Endometrium (tissue), 2 donors: ENCODE data around the gene PA2G4.
"Not testable (repeated sequence)": the region's sequence is repeated elsewhere in the genome, so short reads cannot be mapped to it uniquely, and the experiment has no call there.

Experiments used
- FAIRE-seq: peaks from 2 replicates; lab custom pipeline; 2012; peaks lifted over from hg19 to GRCh38; lab: Jason Lieb, UNC
- donor health status: control.
- donor health status: control.

Gene PA2G4

GRCh38 chr12:56154246-56154771 lies 50.0 kb downstream of the PA2G4 start:
- FAIRE-seq = no peak

DNA sequence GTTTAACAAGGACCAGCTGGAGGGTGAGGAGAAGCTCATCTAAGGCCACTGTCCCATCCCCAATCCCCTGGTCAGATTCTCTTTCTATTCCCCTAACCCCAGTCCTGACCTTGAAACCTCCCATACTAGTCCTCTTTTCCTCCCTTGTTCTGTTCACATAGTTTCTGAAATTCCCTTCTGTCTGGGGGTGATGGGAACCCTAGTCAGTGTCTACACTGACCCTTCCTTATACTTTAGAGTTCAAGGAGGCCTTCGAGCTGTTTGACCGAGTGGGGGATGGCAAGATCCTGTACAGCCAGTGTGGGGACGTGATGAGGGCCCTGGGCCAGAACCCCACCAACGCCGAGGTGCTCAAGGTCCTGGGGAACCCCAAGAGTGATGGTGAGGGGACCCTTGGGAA lies 50.5 kb downstream of the PA2G4 start:
- no peak for FAIRE-seq

DNA sequence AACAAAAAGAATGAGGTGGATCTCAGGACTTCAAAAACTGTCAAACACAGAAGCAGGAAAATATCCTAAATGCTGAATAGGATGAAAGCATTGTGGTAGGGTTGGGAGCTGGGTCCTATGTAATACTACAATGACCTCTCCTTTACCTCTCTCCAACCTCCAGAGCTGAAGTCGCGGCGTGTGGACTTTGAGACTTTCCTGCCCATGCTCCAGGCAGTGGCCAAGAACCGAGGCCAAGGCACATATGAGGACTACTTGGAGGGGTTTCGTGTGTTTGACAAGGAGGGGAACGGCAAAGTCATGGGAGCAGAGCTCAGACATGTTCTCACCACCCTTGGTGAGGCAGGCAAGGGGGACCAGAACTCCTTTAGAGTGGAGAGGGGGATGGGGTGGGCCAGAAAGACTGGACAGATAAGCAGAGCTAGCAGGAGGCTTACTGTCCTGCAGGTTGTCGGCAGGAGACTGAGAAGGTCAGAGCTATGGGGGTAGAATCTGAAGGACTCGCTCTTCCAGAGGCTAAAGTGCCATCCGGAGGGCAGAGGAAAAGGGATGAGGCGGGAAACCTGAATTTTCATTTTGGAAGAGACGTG lies 51.0 kb downstream of the PA2G4 start:
- FAIRE-seq = no peak

- not testable (repeated sequence) for FAIRE-seq
Observed at GRCh38 chr12:56156464-56157200, 52.3 kb downstream of the PA2G4 start.

- no peak for FAIRE-seq
Observed at GRCh38 chr12:56157201-56158028, 53.1 kb downstream of the PA2G4 start.

DNA sequence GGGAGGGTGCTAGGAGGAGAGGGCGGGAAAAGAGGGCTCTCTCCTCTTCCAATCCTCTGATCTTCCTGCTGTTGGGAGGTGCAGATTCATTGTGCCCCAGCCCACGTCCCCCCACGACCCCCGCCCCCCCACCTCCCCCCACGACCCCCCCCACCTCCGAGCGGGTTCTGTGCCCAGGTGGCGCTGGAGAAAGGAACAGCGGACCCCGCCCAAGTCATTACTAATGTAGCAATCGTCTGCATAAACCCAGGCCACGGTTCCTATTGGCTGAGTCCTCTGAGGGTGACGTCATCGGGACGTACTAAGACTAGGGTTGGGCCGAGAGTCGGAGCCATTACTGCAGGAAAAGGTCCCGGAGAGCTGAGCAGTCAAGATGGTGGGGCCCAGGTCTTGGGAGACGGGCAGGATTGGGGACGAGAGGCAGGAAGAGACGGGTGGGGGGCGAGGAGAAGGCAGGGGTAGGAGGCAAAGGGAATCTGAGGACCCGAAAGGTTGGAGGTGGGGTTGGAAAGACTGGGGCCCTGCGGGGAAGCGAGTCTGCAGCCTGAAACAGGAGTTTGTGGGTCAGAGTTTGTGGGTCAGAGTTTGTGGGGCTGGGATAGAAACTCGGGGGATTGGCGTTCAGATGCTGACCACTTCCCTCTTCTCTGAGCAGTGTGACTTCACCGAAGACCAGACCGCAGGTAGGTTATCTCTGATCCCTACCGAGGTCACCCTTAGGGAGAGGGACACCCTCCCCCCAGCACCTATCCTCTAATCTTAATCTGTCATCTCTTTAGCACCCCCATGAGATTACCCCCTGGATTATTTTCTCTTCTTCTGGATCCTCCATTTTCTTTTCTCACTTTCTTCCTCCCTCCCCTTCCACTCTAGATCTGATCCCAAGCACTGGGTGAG lies 53.9 kb downstream of the PA2G4 start, which contains the start of gene MYL6:
MYL6 (plus strand) TSS at position 331 of the 897 bp plus-strand sequence; CDS start at position 374, 43 bp downstream.
- FAIRE-seq = no peak

DNA sequence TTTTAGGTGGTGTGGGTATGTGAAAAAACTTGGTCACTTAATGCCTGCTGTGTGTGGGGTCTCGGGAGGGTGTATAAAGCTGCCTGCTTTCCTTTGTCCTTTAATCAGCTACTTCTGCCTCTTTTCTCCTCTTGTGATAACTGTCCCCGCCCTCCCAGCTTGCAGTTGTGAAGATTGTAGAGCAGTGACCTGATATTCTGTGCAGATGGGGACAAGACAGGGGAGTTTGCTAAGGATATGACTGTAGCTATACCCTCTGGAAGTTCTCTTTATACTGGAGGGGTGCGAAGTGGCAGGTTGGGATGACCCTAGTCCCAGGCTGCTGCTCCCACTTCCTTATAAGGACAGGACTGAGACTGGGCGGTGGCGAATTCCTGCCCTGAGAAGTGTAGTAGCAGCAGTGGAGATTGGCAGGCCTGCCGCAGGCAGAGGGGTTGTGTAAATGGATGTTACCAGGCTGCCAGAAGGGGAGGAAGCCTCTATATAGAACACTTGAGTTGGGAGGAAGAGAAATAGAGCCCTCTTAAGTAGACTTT lies 54.6 kb downstream of the PA2G4 start:
- FAIRE-seq = no peak

DNA sequence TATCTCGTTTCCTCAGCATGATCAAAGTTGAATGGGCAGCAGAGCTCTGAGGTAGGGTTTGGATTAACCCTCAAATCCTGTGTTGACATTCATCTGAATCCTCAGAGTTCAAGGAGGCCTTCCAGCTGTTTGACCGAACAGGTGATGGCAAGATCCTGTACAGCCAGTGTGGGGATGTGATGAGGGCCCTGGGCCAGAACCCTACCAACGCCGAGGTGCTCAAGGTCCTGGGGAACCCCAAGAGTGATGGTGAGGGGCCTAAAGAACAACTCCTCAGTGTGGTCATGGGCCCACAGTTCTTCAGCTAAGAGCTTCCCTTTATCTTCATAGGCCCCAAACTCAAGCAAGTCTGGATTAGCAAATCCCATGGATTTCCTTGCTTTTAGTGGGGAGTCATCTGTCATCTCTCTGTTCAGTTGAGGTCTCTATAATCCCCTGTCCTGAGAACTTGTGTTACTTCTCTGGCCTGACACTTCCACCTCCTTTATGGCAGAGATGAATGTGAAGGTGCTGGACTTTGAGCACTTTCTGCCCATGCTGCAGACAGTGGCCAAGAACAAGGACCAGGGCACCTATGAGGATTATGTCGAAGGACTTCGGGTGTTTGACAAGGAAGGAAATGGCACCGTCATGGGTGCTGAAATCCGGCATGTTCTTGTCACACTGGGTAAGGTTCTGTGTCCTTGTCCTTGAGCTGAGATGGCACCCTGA lies 55.3 kb downstream of the PA2G4 start:
- no peak for FAIRE-seq

GRCh38 chr12:56160193-56160763 lies 55.9 kb downstream of the PA2G4 start:
- no peak for FAIRE-seq

- FAIRE-seq = no peak
Observed at GRCh38 chr12:56160894-56161689, 56.7 kb downstream of the PA2G4 start.

GRCh38 chr12:56161690-56162351 lies 57.5 kb downstream of the PA2G4 start:
- no peak for FAIRE-seq

GRCh38 chr12:56162468-56163290 lies 58.3 kb downstream of the PA2G4 start:
- no peak for FAIRE-seq
